ENCODE data around the gene PPP2R3A.

DNA sequence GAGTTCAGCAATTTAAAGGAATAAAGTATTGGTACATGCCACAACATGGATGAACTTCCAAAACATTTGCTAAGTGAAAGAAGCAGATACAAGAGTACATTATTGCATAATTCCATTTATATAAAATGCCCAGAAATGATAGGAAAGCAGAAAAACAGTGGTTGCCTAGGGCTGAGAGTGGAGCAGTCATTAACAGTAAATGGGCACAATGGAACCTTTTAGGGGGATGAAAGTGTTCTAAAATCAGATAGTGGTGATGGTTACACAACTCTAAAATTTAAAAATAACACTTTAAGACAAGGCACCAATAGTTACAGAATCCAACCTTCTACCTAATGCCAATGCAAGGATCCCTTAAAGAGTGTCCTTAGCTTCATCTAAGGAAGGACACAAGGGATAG, 196.0 kb downstream of the PPP2R3A start:
- no peak for TF ChIP-seq ZFP3 (CRISPR knock-in tag; IDR thresholded peaks at IDR 0.05)
- TF ChIP-seq ZFP30 (CRISPR knock-in tag; IDR thresholded peaks at IDR 0.05) = no peak
- TF ChIP-seq ZNF8 (CRISPR knock-in tag; IDR thresholded peaks at IDR 0.05) = no peak
- no peak for TF ChIP-seq TOX (CRISPR knock-in tag; IDR thresholded peaks at IDR 0.05; ENCODE audit: borderline replicate concordance)
- TF ChIP-seq ZC3H10 (CRISPR knock-in tag; IDR thresholded peaks at IDR 0.05) = no peak
- no peak for TF ChIP-seq ARNTL (CRISPR knock-in tag; IDR thresholded peaks at IDR 0.05; ENCODE audit: borderline replicate concordance, low read depth)
- no peak for TF ChIP-seq ISL1 (CRISPR knock-in tag; IDR thresholded peaks at IDR 0.05)
- no peak for TF ChIP-seq BACH2 (CRISPR knock-in tag; IDR thresholded peaks at IDR 0.05; ENCODE audit: borderline replicate concordance)
- TF ChIP-seq PATZ1 (CRISPR knock-in tag; IDR thresholded peaks at IDR 0.05; ENCODE audit: borderline replicate concordance) = no peak
- TF ChIP-seq, protein P1, sequence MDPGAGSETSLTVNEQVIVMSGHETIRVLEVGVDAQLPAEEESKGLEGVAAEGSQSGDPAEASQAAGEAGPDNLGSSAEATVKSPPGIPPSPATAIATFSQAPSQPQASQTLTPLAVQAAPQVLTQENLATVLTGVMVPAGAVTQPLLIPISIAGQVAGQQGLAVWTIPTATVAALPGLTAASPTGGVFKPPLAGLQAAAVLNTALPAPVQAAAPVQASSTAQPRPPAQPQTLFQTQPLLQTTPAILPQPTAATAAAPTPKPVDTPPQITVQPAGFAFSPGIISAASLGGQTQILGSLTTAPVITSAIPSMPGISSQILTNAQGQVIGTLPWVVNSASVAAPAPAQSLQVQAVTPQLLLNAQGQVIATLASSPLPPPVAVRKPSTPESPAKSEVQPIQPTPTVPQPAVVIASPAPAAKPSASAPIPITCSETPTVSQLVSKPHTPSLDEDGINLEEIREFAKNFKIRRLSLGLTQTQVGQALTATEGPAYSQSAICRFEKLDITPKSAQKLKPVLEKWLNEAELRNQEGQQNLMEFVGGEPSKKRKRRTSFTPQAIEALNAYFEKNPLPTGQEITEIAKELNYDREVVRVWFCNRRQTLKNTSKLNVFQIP (CRISPR knock-in tag; IDR thresholded peaks at IDR 0.05; ENCODE audit: borderline replicate concordance, low read depth) = no peak

Data from SK-N-SH treated with all-trans-retinoic acid at 6 μM for 48 hours (cell line).